COLO668 (cell line): ENCODE measurements around the gene KLF7.
A peak's percentile ranks its signal among the peaks of the same experiment; 100 is the strongest.

Source experiments
- DNase-seq: peaks from one replicate; lab custom pipeline; 2025; ENCODE audit not compliant: unreplicated experiment; lab: John Stamatoyannopoulos, UW

Gene KLF7

GRCh38 chr2:207165121-207166038 is at the start of gene KLF7:
Gene KLF7, minus strand, starts transcription at chr2:207165948. Its CDS starts 380 bp downstream, at chr2:207165568.
- peak; percentile 44 for DNase-seq

- no peak for DNase-seq
Observed at GRCh38 chr2:207215308-207215707, 49.6 kb upstream of the KLF7 start.

GRCh38 chr2:207214446-207214845 is 48.7 kb upstream of the KLF7 start:
- no peak for DNase-seq

- no peak for DNase-seq
Observed at GRCh38 chr2:207206011-207206410, 40.3 kb upstream of the KLF7 start.

GRCh38 chr2:207205173-207205957 is 39.6 kb upstream of the KLF7 start:
- DNase-seq: no peak

- DNase-seq: no peak
Observed at GRCh38 chr2:207203056-207203455, 37.3 kb upstream of the KLF7 start.

- no peak for DNase-seq
Observed at GRCh38 chr2:207202645-207203044, 36.9 kb upstream of the KLF7 start.

GRCh38 chr2:207201416-207201815 is 35.7 kb upstream of the KLF7 start:
- DNase-seq: no peak

- DNase-seq: no peak
Observed at GRCh38 chr2:207200136-207200535, 34.4 kb upstream of the KLF7 start.

- no peak for DNase-seq
Observed at GRCh38 chr2:207194028-207194427, 28.3 kb upstream of the KLF7 start.

- DNase-seq: no peak
Observed at GRCh38 chr2:207188626-207189419, 23.1 kb upstream of the KLF7 start.

GRCh38 chr2:207185372-207185771 is 19.6 kb upstream of the KLF7 start:
- DNase-seq: no peak

- DNase-seq: no peak
Observed at GRCh38 chr2:207184768-207185167, 19.0 kb upstream of the KLF7 start.

- no peak for DNase-seq
Observed at GRCh38 chr2:207184348-207184747, 18.6 kb upstream of the KLF7 start.

GRCh38 chr2:207183506-207183905 is 17.8 kb upstream of the KLF7 start:
- no peak for DNase-seq

GRCh38 chr2:207182911-207183310 is 17.2 kb upstream of the KLF7 start:
- no peak for DNase-seq

- no peak for DNase-seq
Observed at GRCh38 chr2:207181526-207182274, 16.0 kb upstream of the KLF7 start.

- DNase-seq: no peak
Observed at GRCh38 chr2:207180741-207181140, 15.0 kb upstream of the KLF7 start.

- no peak for DNase-seq
Observed at GRCh38 chr2:207176247-207176646, 10.5 kb upstream of the KLF7 start.

GRCh38 chr2:207173641-207174040 is 7.9 kb upstream of the KLF7 start:
- DNase-seq: no peak
